ENCODE data around the gene CST7.

DNA sequence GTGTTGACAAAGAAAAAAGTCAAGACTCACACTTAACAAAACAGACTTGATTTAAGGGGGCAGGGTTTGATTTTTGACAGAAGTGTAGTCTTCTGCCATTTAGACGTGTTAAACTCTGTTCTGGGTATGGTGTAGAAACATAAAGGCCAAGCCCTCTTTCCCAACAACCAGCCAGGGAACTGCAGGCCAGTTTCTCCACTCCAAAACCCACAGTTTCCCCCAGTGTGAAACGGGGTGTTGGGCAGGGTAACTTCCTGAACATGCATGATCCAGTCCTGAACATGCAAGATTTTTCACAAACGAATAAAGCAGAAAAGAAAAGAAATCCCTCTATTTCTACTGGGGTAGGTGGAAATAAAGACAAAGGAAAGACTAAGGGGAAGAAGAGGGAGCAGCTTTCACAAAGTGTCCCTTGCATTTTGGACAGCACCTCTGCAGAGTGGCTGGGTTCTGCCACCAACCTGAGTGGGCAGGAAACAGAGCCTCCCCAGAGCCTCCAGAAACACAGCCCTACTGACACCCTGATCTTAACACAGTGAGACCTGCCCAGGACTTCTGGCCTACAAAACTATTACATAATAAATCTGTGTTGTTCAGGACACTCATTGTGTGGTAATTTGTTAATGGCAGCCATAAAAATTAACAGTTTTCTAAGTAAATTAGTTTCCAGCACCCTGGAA is 36.0 kb downstream of the CST7 start:
- TF ChIP-seq POLR2A (IDR thresholded peaks at IDR 0.05) (no peak), CTCF (IDR thresholded peaks at IDR 0.05) (no peak)

All from right lobe of liver (tissue), 4 donors.